H9 (cell line): ENCODE data around the gene SLC35F3. TPM values are rescaled to one million over a fixed set of nuclear protein-coding genes. Genes with fewer than 3 reads are reported as not detected.

ENCODE experiments used
- DNase-seq: peaks from one replicate; pipeline ENCODE4 v3.0.0-alpha.2; 2017
- H2AFZ ChIP-seq: one replicate; pipeline ENCODE4 v1.6.1; 2013; ENCODE audit warnings: mild to moderate bottlenecking, low read length, control low read depth, moderate library complexity
- H2AK5ac ChIP-seq: 2 replicates; pipeline ENCODE4 v1.6.1; 2013; ENCODE audit warnings: low read length, control low read depth, mixed read lengths; ENCODE audit not compliant: insufficient read length
- H2BK120ac ChIP-seq: one replicate; pipeline ENCODE4 v1.6.1; 2013; ENCODE audit warnings: low read depth, mild to moderate bottlenecking, low read length, control low read depth, inconsistent platforms; ENCODE audit not compliant: poor library complexity, severe bottlenecking
- H2BK12ac ChIP-seq: 2 replicates; pipeline ENCODE4 v1.6.1; 2013; ENCODE audit warnings: low read length, control low read depth, mixed read lengths, low read depth; ENCODE audit not compliant: insufficient read length
- H2BK15ac ChIP-seq: 2 replicates; pipeline ENCODE4 v1.6.1; 2013; ENCODE audit warnings: low read depth, low read length, control low read depth
- H2BK20ac ChIP-seq: one replicate; pipeline ENCODE4 v1.6.1; 2013; ENCODE audit warnings: low read depth, mild to moderate bottlenecking, low read length, control low read depth, inconsistent platforms; ENCODE audit not compliant: poor library complexity, severe bottlenecking
- H2BK5ac ChIP-seq: 2 replicates; pipeline ENCODE4 v1.6.1; 2013; ENCODE audit warnings: low read length, control low read depth, mixed read lengths; ENCODE audit not compliant: insufficient read length
- H3K14ac ChIP-seq: 2 replicates; pipeline ENCODE4 v1.6.1; 2013; ENCODE audit warnings: low read length, control low read depth; ENCODE audit not compliant: insufficient read depth
- H3K18ac ChIP-seq: 2 replicates; pipeline ENCODE4 v1.6.1; 2013; ENCODE audit warnings: low read depth, mild to moderate bottlenecking, mixed read lengths, low read length, control low read depth; ENCODE audit not compliant: insufficient read length
- H3K23ac ChIP-seq: 2 replicates; pipeline ENCODE4 v1.6.1; 2013; ENCODE audit warnings: low read length, control low read depth, mixed read lengths, low read depth; ENCODE audit not compliant: insufficient read length
- H3K23me2 ChIP-seq: 2 replicates; pipeline ENCODE4 v1.6.1; 2013; ENCODE audit warnings: low read depth, mild to moderate bottlenecking, mixed read lengths, low read length, control low read depth; ENCODE audit not compliant: insufficient read length, poor library complexity, severe bottlenecking
- H3K27ac ChIP-seq: 2 replicates; pipeline ENCODE4 v1.5.1; 2013; ENCODE audit warnings: low read length, control low read depth, mixed read lengths, low read depth; ENCODE audit not compliant: insufficient read length
- H3K27me3 ChIP-seq: 2 replicates; pipeline ENCODE4 v1.6.1; 2013; ENCODE audit warnings: low read length, control low read depth, inconsistent platforms; ENCODE audit not compliant: insufficient read depth
- H3K4ac ChIP-seq: 2 replicates; pipeline ENCODE4 v1.6.1; 2013; ENCODE audit warnings: low read depth, mild to moderate bottlenecking, control low read depth, inconsistent platforms, low read length, moderate library complexity
- H3K4me1 ChIP-seq: 2 replicates; pipeline ENCODE4 v1.6.1; 2013; ENCODE audit warnings: low read length, control low read depth, inconsistent platforms; ENCODE audit not compliant: insufficient read depth
- H3K4me2 ChIP-seq: 2 replicates; pipeline ENCODE4 v1.6.1; 2013; ENCODE audit warnings: low read length, control low read depth, mixed read lengths; ENCODE audit not compliant: insufficient read length, insufficient read depth
- H3K56ac ChIP-seq: 2 replicates; pipeline ENCODE4 v1.6.1; 2013; ENCODE audit warnings: low read depth, mild to moderate bottlenecking, mixed read lengths, low read length, control low read depth; ENCODE audit not compliant: insufficient read length
- H3K79me1 ChIP-seq: 2 replicates; pipeline ENCODE4 v1.6.1; 2013; ENCODE audit warnings: low read depth, mild to moderate bottlenecking, moderate library complexity, low read length, control low read depth, inconsistent platforms; ENCODE audit not compliant: insufficient read depth, poor library complexity, severe bottlenecking
- H3K79me2 ChIP-seq: 2 replicates; pipeline ENCODE4 v1.6.1; 2013; ENCODE audit warnings: low read length, control low read depth, inconsistent platforms; ENCODE audit not compliant: insufficient read depth
- H3K9ac ChIP-seq: 2 replicates; pipeline ENCODE4 v1.6.1; 2013; ENCODE audit warnings: low read length, control low read depth, mixed read lengths; ENCODE audit not compliant: insufficient read length; ENCODE audit errors: extremely low read depth
- H3K9me3 ChIP-seq: one replicate; pipeline ENCODE4 v1.6.1; 2013; ENCODE audit warnings: low read depth, low read length, inconsistent platforms; ENCODE audit not compliant: control insufficient read depth
- H3T11ph ChIP-seq: one replicate; pipeline ENCODE4 v1.6.1; 2013; ENCODE audit warnings: mild to moderate bottlenecking, low read length, control low read depth, inconsistent platforms
- H4K20me1 ChIP-seq: one replicate; pipeline ENCODE4 v1.6.1; 2013; ENCODE audit not compliant: control insufficient read depth, insufficient read length, insufficient read depth
- H4K5ac ChIP-seq: 2 replicates; pipeline ENCODE4 v1.6.1; 2013; ENCODE audit warnings: low read depth, mild to moderate bottlenecking, mixed read lengths, low read length, control low read depth; ENCODE audit not compliant: insufficient read length
- H4K8ac ChIP-seq: replicated peaks from 2 replicates; pipeline ENCODE4 v1.6.1; 2013; ENCODE audit warnings: low read length, control low read depth, mixed read lengths, low read depth; ENCODE audit not compliant: insufficient read length
- H4K91ac ChIP-seq: 2 replicates; pipeline ENCODE4 v1.6.1; 2013; ENCODE audit warnings: low read depth, mild to moderate bottlenecking, moderate library complexity, mixed read lengths, low read length, control low read depth; ENCODE audit not compliant: insufficient read length
- H3K27ac Mint-ChIP-seq, 3 experiments: 2 replicates in 2 of 3; 3 replicates in 1 of 3; pipeline ENCODE4 v1.8.0; 2020 to 2021; ENCODE audit warnings: mixed read lengths in 3 of 3, mild to moderate bottlenecking in 1 of 3, moderate library complexity in 1 of 3
- H3K27me3 Mint-ChIP-seq: 2 replicates; pipeline ENCODE4 v1.8.0; 2021; ENCODE audit warnings: low read depth, mild to moderate bottlenecking, moderate library complexity, mixed read lengths
- H3K36me3 Mint-ChIP-seq, 3 experiments: 2 replicates in 2 of 3; 3 replicates in 1 of 3; pipeline ENCODE4 v1.8.0; 2020 to 2021; ENCODE audit warnings: low read depth in 3 of 3, mixed read lengths in 3 of 3; ENCODE audit not compliant: insufficient read depth in 1 of 3
- H3K4me1 Mint-ChIP-seq, 2 experiments: 2 replicates each; pipeline ENCODE4 v1.8.0; 2020; ENCODE audit warnings: mixed read lengths in 2 of 2
- H3K4me3 Mint-ChIP-seq, 2 experiments: 2 replicates in 1 of 2; 3 replicates in 1 of 2; pipeline ENCODE4 v1.8.0; 2020 to 2021; ENCODE audit warnings: mild to moderate bottlenecking in 2 of 2, mixed read lengths in 2 of 2, moderate library complexity in 1 of 2
- H3K9me3 Mint-ChIP-seq, 2 experiments: 2 replicates in 1 of 2; 3 replicates in 1 of 2; pipeline ENCODE4 v1.8.0; 2020; ENCODE audit warnings: mild to moderate bottlenecking in 2 of 2, mixed read lengths in 2 of 2, moderate library complexity in 1 of 2
- CTCF ChIP-seq: fragments of 200-600 bp; sonication (generic); conservative IDR thresholded peaks from 3 replicates; pipeline ENCODE4 v1.8.0; 2021; ENCODE audit warnings: antibody characterized with exemption, mild to moderate bottlenecking
- WGBS: extraction: QIAGEN DNeasy Blood & Tissue Kit; methylation state at CpG from one replicate; pipeline ENCODE4 v1.1.7; 2013; ENCODE audit warnings: missing lambda C conversion rate, low lambda C conversion rate, mixed read lengths; ENCODE audit not compliant: insufficient read length; ENCODE audit errors: extremely low coverage; 5-methylcytosine and 5-hydroxymethylcytosine counted together
- total RNA-seq: library from RNA; stranded (reverse); gene quantifications from 2 replicates; pipeline ENCODE4 v1.2.1, GENCODE V29; 2021

SLC35F3 gene
- total RNA-seq, 1 experiment from 2014 or later = 0.81 TPM

GRCh38 chr1:233982827-233983518 is 78.5 kb downstream of the SLC35F3 start:
- no peak overlapping the region for H2BK120ac ChIP-seq
- no peaks in the 10 kb centered on the region for H3K27me3 ChIP-seq
- H3K9me3 ChIP-seq = no peaks in the 10 kb centered on the region
- H2BK12ac ChIP-seq = no peak overlapping the region
- no peak overlapping the region for H3K4ac ChIP-seq
- H3K4me2 ChIP-seq = no peak overlapping the region
- H3K23ac ChIP-seq = no peak overlapping the region
- no peak overlapping the region for H3K4me3 Mint-ChIP-seq
- no peaks in the 10 kb centered on the region for H3K23me2 ChIP-seq
- TF ChIP-seq CTCF = no peak
- no peak overlapping the region for H3K18ac ChIP-seq
- DNase-seq = no peak
- peaks cover 2% of the 10 kb centered on the region for H3K27me3 Mint-ChIP-seq
- no peaks in the 10 kb centered on the region for H4K20me1 ChIP-seq
- H2AK5ac ChIP-seq = no peak overlapping the region
- H3K4me1 Mint-ChIP-seq = peaks cover 0 to 5% of the 10 kb centered on the region in 2 experiments; a peak in 1 of 4 replicates
- H3T11ph ChIP-seq = no peak overlapping the region
- no CpG with 5 or more reads among the region's 10 CpGs for WGBS
- no peak overlapping the region for H2BK5ac ChIP-seq
- no peak overlapping the region for H2AFZ ChIP-seq
- no peaks in the 10 kb centered on the region for H3K9me3 Mint-ChIP-seq
- no peak overlapping the region for H4K91ac ChIP-seq
- H3K4me1 ChIP-seq = peaks cover 3% of the 10 kb centered on the region; the same call in 1 of the 2 replicates
- no peaks in the 10 kb centered on the region for H3K36me3 Mint-ChIP-seq
- no peak overlapping the region for H3K56ac ChIP-seq
- H4K8ac ChIP-seq = no peak overlapping the region
- no peak overlapping the region for H3K27ac Mint-ChIP-seq
- H3K27ac ChIP-seq = no peak overlapping the region
- H2BK15ac ChIP-seq = no peak overlapping the region
- no peaks in the 10 kb centered on the region for H3K79me1 ChIP-seq
- H3K14ac ChIP-seq = no peak overlapping the region
- H3K9ac ChIP-seq = no peak overlapping the region
- no peak overlapping the region for H4K5ac ChIP-seq
- H2BK20ac ChIP-seq = no peak overlapping the region
- no peaks in the 10 kb centered on the region for H3K79me2 ChIP-seq
